Upper lobe of right lung (tissue), 1 donor: ENCODE data around the gene CDH22. TPM values are rescaled to one million over a fixed set of nuclear protein-coding genes. Genes with fewer than 3 reads are reported as not detected.

Experiments
- ATAC-seq: fragments of 200-7000 bp; cut with Tn5 transposase; one replicate; pipeline ENCODE4 v1.9.1; 2020; ENCODE audit warnings: mild to moderate bottlenecking, moderate library complexity
- DNase-seq: peaks from one replicate; pipeline ENCODE4 v3.0.0-alpha.2; 2020
- H3K27ac ChIP-seq: fragments of 200-600 bp; one replicate; pipeline ENCODE4 v1.8.0; 2022
- H3K27me3 ChIP-seq: fragments of 200-600 bp; one replicate; pipeline ENCODE4 v1.8.0; 2022; ENCODE audit warnings: mild to moderate bottlenecking
- H3K36me3 ChIP-seq: fragments of 200-600 bp; one replicate; pipeline ENCODE4 v1.8.0; 2022
- H3K4me1 ChIP-seq: fragments of 200-600 bp; one replicate; pipeline ENCODE4 v1.8.0; 2022
- H3K4me3 ChIP-seq: fragments of 200-600 bp; one replicate; pipeline ENCODE4 v1.8.0; 2022; ENCODE audit warnings: mild to moderate bottlenecking
- H3K9me3 ChIP-seq: fragments of 200-600 bp; one replicate; pipeline ENCODE4 v1.8.0; 2022
- intact Hi-C: fragments of 100-400 bp; cut with DNase I; formaldehyde crosslinking; loops from one replicate; pipeline ENCODE4 v1.11.0; 2022
- total RNA-seq: library from RNA; stranded (reverse); fragmentation: NEBNext Ultra II Directional; extraction: Animal tissue kit (Norgen Biotek cat#: 25700); gene quantifications from one replicate; pipeline ENCODE4 v1.2.1, GENCODE V29; 2021
- TF ChIP-seq, protein P1 (sequence below): fragments of 200-600 bp; IDR thresholded peaks from one replicate; pipeline ENCODE4 v1.8.0; 2022; ENCODE audit warnings: antibody characterized with exemption
- donor health status: DM: no; HTN: yes; CAD: no; lungs with severe emphysema.

CDH22 gene
- total RNA-seq, 1 donor from 2014 or later = 0.46 TPM

DNA sequence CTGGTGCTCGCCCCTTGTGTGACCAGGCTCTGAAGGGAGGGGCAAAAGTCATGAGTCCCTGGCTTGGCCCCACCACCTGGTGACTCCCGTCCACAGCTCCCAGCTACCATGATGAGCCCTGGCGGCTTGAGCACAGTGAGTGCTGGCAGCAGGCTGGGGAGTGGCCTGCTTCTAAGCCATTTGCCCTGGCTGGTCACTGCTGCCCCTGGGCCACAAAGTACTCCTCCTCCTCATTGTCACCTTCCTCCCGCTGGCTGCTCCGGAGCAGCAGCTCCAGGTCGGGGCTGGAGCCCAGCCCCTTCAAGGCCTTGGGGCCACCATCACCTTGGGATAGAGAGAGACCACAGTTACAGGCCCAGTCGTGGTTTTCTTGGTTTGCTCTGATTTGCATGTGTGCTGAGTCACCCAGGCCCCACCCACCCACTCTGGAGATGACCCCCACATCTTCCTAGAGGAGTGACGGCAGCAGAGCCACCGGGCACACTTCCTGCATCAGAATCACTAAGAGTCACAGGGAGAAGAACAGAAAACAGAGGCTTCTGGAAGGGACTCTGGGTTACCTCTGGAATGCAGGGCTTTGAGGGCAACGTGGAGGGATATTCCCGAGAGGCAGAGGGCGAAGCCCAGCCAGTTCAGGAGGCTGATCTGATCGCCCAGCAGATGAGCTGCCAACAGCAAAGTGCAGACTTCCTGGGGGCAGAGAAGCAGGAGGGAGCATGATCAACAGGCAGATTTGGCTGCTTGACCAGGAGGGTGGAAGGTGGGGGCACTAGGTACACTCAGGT, 42.1 kb upstream of the CDH22 start:
- H3K27ac ChIP-seq = no peak overlapping the region

DNA sequence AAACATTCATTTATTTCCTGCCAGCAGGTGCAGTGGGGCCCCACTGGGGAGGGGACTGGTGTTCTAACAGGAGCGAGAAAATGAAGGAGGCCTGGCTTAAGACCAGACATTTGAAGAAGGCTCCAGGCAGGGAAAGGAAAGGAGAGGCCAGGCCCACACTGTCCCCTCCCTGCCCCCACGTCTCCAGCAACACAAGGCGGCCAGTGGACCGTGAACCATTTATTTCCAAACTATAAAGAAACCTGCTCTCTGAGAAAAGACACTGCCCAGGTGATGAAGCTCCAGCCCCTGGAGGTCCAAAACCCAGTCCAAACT, 41.4 kb upstream of the CDH22 start:
- H3K9me3 ChIP-seq = no peaks in the 10 kb centered on the region
- DNase-seq = no peak
- no peaks in the 10 kb centered on the region for H3K4me1 ChIP-seq
- H3K27ac ChIP-seq = no peak overlapping the region
- TF ChIP-seq, protein P1, sequence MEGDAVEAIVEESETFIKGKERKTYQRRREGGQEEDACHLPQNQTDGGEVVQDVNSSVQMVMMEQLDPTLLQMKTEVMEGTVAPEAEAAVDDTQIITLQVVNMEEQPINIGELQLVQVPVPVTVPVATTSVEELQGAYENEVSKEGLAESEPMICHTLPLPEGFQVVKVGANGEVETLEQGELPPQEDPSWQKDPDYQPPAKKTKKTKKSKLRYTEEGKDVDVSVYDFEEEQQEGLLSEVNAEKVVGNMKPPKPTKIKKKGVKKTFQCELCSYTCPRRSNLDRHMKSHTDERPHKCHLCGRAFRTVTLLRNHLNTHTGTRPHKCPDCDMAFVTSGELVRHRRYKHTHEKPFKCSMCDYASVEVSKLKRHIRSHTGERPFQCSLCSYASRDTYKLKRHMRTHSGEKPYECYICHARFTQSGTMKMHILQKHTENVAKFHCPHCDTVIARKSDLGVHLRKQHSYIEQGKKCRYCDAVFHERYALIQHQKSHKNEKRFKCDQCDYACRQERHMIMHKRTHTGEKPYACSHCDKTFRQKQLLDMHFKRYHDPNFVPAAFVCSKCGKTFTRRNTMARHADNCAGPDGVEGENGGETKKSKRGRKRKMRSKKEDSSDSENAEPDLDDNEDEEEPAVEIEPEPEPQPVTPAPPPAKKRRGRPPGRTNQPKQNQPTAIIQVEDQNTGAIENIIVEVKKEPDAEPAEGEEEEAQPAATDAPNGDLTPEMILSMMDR = no peak
- H3K4me3 ChIP-seq = no peak overlapping the region
- H3K36me3 ChIP-seq = peaks cover 28% of the 10 kb centered on the region
- H3K27me3 ChIP-seq = no peaks in the 10 kb centered on the region
- intact Hi-C loops = no loop called here
- ATAC-seq = no peak

More for the DNA sequence above, 42.1 kb upstream of the CDH22 start:
- DNase-seq (no peak), ATAC-seq (no peak)
- intact Hi-C loops = no loop called here
- TF ChIP-seq, protein P1 = no peak
- no peak overlapping the region for H3K4me3 ChIP-seq
- no peaks in the 10 kb centered on the region for H3K27me3 ChIP-seq
- no peaks in the 10 kb centered on the region for H3K4me1 ChIP-seq
- no peaks in the 10 kb centered on the region for H3K9me3 ChIP-seq
- peaks cover 28% of the 10 kb centered on the region for H3K36me3 ChIP-seq

DNA sequence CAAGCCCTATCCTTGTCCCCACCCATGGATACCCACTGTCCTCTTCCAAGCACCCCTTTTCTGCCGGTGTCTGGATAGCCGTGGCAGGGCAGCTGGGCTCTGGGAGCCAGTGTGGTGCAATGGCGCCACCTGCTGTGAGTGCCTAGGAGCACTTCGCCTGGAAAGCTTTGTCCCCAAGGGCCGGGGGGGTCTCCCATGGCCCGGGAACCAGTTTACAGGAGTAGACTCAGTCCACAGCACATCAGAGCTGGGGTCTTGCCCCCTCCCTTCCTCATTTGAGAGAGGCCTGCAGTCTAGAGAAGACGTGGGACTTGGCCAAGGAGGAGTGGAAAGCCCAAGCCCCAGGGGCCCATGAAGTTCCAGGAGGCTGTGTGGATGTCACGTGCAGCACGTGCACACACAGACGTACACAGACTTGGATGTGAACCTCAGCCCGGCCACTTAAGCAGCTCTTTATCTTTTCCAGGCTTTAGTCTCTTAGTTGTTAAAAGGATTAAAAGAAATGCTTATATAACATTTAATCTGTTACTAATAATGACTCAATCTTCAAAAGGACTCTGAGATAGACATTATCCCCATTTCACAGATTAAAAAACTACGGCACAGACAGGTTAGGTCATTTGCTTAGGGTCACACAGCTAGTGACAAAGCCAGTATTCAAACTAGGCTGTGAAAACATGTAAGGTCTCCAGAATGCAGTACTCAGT, 40.9 kb upstream of the CDH22 start:
- intact Hi-C loops = no loop called here
- DNase-seq (no peak), ATAC-seq (peak; percentile 66)
- Histone ChIP-seq H3K4me1 (no peaks in the 10 kb centered on the region), H3K27me3 (no peaks in the 10 kb centered on the region), H3K9me3 (no peaks in the 10 kb centered on the region), H3K27ac (no peak overlapping the region), H3K4me3 (no peak overlapping the region), H3K36me3 (peaks cover 28% of the 10 kb centered on the region)
- TF ChIP-seq, protein P1 = peak; percentile 64

DNA sequence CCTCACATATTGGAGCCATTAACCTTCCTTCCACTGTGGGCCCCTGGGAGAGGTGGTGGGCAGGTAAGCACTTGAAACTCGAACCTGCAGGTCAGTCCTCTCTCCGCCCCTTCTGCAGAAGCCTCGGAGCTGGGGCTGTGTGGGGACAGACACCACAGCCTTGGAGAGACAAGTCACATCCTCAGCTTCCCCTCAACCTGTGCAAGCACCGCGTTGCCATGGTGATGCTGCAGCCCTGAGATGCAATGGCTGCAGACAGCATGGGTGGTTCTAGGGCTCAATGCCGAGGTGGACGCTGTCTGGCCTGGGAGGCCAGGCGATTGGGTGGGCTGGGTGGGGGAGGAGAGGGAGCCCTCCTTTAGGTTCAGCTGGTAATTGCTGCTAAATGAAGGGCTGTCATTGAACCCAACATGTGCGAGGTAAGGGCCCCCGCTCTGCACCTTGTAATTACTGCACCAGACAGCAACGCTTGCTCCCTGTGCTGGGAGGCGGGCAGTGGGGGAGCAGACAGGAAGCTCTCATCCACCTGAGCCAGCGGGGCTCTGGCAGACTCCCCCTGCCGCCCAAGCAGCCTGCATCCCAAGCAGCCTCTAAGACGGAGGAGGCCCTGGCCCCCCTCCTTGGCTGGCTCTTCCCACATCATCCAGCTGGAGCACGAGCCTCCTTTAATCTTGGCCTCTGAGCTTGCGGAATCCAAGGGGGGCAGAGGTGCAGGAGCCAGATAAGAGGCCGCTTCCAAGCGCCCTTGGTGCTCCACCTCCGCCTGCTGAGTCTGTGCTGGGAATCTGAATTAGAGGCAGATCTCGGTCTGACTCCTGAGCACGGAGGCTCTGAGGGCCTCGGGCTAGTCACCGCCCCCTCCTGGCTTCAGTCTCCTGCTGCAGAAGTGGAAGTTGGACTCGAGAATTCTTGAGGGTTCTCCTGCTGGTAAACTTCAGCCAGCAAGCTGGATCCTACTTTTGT, 39.8 kb upstream of the CDH22 start:
- no peaks in the 10 kb centered on the region for H3K9me3 ChIP-seq
- H3K4me3 ChIP-seq = no peak overlapping the region
- TF ChIP-seq, protein P1 = no peak
- H3K36me3 ChIP-seq = peaks cover 28% of the 10 kb centered on the region
- H3K27ac ChIP-seq = no peak overlapping the region
- DNase-seq (no peak), ATAC-seq (no peak)
- H3K27me3 ChIP-seq = no peaks in the 10 kb centered on the region
- intact Hi-C loops = no loop called here
- H3K4me1 ChIP-seq = peaks cover 2% of the 10 kb centered on the region

DNA sequence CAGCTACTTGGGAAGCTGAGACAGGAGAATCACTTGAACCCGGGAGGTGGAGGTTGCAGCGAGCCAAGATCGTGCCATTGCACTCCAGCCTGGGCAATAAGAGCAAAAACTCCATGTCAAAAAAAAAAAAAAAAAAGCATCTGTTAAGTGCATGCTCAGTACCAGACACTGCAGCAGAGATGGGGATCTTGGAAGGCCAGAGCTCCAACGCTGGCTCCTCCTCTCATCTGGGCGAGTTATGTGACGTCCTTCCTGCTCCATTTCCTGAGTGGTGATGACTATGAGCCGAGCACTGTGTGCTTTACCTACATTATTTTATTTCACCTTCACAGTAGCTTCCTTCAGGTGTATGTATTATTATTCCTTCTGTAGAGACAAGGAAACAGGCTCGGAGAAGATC, 38.5 kb upstream of the CDH22 start:
- H3K4me1 ChIP-seq = peaks cover 5% of the 10 kb centered on the region
- TF ChIP-seq, protein P1 = no peak
- ATAC-seq (no peak), DNase-seq (no peak)
- peaks cover 25% of the 10 kb centered on the region for H3K36me3 ChIP-seq
- no peaks in the 10 kb centered on the region for H3K9me3 ChIP-seq
- H3K27me3 ChIP-seq = peaks cover 11% of the 10 kb centered on the region
- no peak overlapping the region for H3K27ac ChIP-seq
- H3K4me3 ChIP-seq = no peak overlapping the region
- intact Hi-C loops = no loop called here
